GM23338 (cell line): ENCODE results near the gene PDX1. TPM values are rescaled to one million over a fixed set of nuclear protein-coding genes. Genes with fewer than 3 reads are reported as not detected.
A peak's percentile ranks its signal among the peaks of the same experiment; 100 is the strongest.

Experiments
- ATAC-seq: fragments of 200-7000 bp; cut with Tn5 transposase; 3 replicates; pipeline ENCODE4 v1.9.1; 2020
- DNase-seq: peaks from one replicate; pipeline ENCODE4 v3.0.0-alpha.2; 2015; ENCODE audit warnings: low spot score
- H2AFZ ChIP-seq: fragments of 200-600 bp; sonication (generic); 2 replicates; pipeline ENCODE4 v1.8.0; 2016; ENCODE audit warnings: antibody characterized with exemption, mild to moderate bottlenecking, moderate library complexity
- H3F3A ChIP-seq: fragments of 200-600 bp; sonication (generic); replicated peaks from 2 replicates; pipeline ENCODE4 v1.8.0; 2017; ENCODE audit warnings: antibody characterized with exemption, mixed run types, low read depth
- H3K27ac ChIP-seq: fragments of 200-600 bp; sonication (generic); 2 replicates; pipeline ENCODE4 v1.6.1; 2016; ENCODE audit warnings: low read depth
- H3K27me3 ChIP-seq: fragments of 200-600 bp; sonication (generic); 2 replicates; pipeline ENCODE4 v1.8.0; 2016; ENCODE audit warnings: mild to moderate bottlenecking, mixed run types, moderate library complexity; ENCODE audit not compliant: insufficient read depth
- H3K36me3 ChIP-seq: fragments of 200-600 bp; sonication (generic); 2 replicates; pipeline ENCODE4 v1.8.0; 2016; ENCODE audit warnings: mild to moderate bottlenecking; ENCODE audit not compliant: insufficient read depth
- H3K4me1 ChIP-seq: fragments of 200-600 bp; sonication (generic); 2 replicates; pipeline ENCODE4 v1.8.0; 2016; ENCODE audit warnings: mild to moderate bottlenecking, moderate library complexity; ENCODE audit not compliant: insufficient read depth
- H3K4me2 ChIP-seq: fragments of 200-600 bp; sonication (generic); 2 replicates; pipeline ENCODE4 v1.7.1; 2017; ENCODE audit warnings: mixed run types
- H3K4me3 ChIP-seq: fragments of 200-600 bp; sonication (generic); 2 replicates; pipeline ENCODE4 v1.6.1; 2016; ENCODE audit warnings: mixed run types
- H3K79me2 ChIP-seq: fragments of 200-600 bp; sonication (generic); replicated peaks from 2 replicates; pipeline ENCODE4 v1.8.0; 2017; ENCODE audit warnings: mild to moderate bottlenecking; ENCODE audit not compliant: insufficient read depth
- H3K9me2 ChIP-seq: fragments of 200-600 bp; sonication (generic); 2 replicates; pipeline ENCODE4 v1.8.0; 2017; ENCODE audit not compliant: insufficient read depth
- H4K20me1 ChIP-seq: fragments of 200-600 bp; sonication (generic); replicated peaks from 2 replicates; pipeline ENCODE4 v1.8.0; 2017; ENCODE audit warnings: mild to moderate bottlenecking; ENCODE audit not compliant: insufficient read depth
- H3K27ac Mint-ChIP-seq: 2 replicates; pipeline ENCODE4 v1.8.0; 2020; ENCODE audit warnings: inconsistent platforms, mild to moderate bottlenecking, moderate library complexity, mixed read lengths
- H3K27me3 Mint-ChIP-seq: 3 replicates; pipeline ENCODE4 v1.8.0; 2022; ENCODE audit warnings: low read depth, mild to moderate bottlenecking, moderate library complexity, mixed read lengths, inconsistent platforms; ENCODE audit not compliant: insufficient read depth, poor library complexity
- H3K36me3 Mint-ChIP-seq: 3 replicates; pipeline ENCODE4 v1.8.0; 2021; ENCODE audit warnings: low read depth, mild to moderate bottlenecking, inconsistent platforms, moderate library complexity, mixed read lengths
- H3K4me1 Mint-ChIP-seq: 3 replicates; pipeline ENCODE4 v1.8.0; 2020; ENCODE audit warnings: mild to moderate bottlenecking, inconsistent platforms, mixed read lengths
- H3K4me3 Mint-ChIP-seq: 3 replicates; pipeline ENCODE4 v1.8.0; 2021; ENCODE audit warnings: moderate library complexity, mild to moderate bottlenecking, inconsistent platforms, mixed read lengths
- H3K9me3 Mint-ChIP-seq: 3 replicates; pipeline ENCODE4 v1.8.0; 2020; ENCODE audit warnings: moderate library complexity, mild to moderate bottlenecking, inconsistent platforms, mixed read lengths
- CTCF ChIP-seq, 2 experiments: fragments of 200-600 bp in 1 of 2; sonication (generic) in 1 of 2; conservative IDR thresholded peaks; 2 replicates each; pipeline versions ENCODE4 v1.5.1 to v1.6.1; 2016 to 2017; ENCODE audit warnings: antibody characterized with exemption in 2 of 2, low read depth in 2 of 2, mild to moderate bottlenecking in 2 of 2, moderate library complexity in 1 of 2
- EZH2 ChIP-seq: fragments of 200-600 bp; sonication (generic); IDR thresholded peaks from one replicate; pipeline ENCODE4 v1.8.0; 2017; ENCODE audit warnings: antibody characterized with exemption, mild to moderate bottlenecking, low read depth; ENCODE audit not compliant: unreplicated experiment
- EZH2phosphoT487 ChIP-seq: fragments of 200-600 bp; sonication (generic); IDR thresholded peaks from one replicate; pipeline ENCODE4 v1.8.1; 2018; ENCODE audit warnings: antibody characterized with exemption; ENCODE audit not compliant: unreplicated experiment
- STAT1 ChIP-seq: IDR thresholded peaks from one replicate; pipeline ENCODE4 v1.6.1; 2016; ENCODE audit warnings: antibody characterized with exemption; ENCODE audit not compliant: unreplicated experiment
- ZNF114 ChIP-seq: fragments of 250-450 bp; sonication (Bioruptor Pico); IDR thresholded peaks from 2 replicates; pipeline ENCODE4 v1.5.0; 2020; ENCODE audit warnings: mild to moderate bottlenecking, moderate library complexity
- ZNF331 ChIP-seq: fragments of 250-450 bp; sonication (Bioruptor Pico); IDR thresholded peaks from 2 replicates; pipeline ENCODE4 v1.5.0; 2020; ENCODE audit warnings: low read depth, mild to moderate bottlenecking, moderate library complexity
- polyA plus RNA-seq: library from polyadenylated mRNA; unstranded; fragments of >200 nt; fragmentation: Nextera tagmentation; extraction: Ambion mirVana; gene quantifications from 2 replicates; pipeline ENCODE4 v1.2.1, GENCODE V29; 2016
- total RNA-seq: library from RNA; depleted of rRNA; stranded (reverse); fragments of >200 nt; shearing (Covaris generic); gene quantifications from 2 replicates; pipeline ENCODE4 v1.2.3, GENCODE V29; 2014
- TF ChIP-seq, protein P1 (sequence below): IDR thresholded peaks from 2 replicates; pipeline ENCODE4 v1.6.1; 2016; ENCODE audit warnings: antibody characterized with exemption

Gene PDX1
- total and polyA plus RNA-seq, 2 experiments from 2014 or later, result not detected

- no peaks in the 10 kb centered on the region; the same call in 1 of the 3 replicates for H3K36me3 Mint-ChIP-seq
- Histone ChIP-seq H3K4me2 (no peak overlapping the region), H3K79me2 (no peaks in the 10 kb centered on the region), H3F3A (peaks cover 38% of the 10 kb centered on the region; the same call in 1 of the 2 replicates), H3K36me3 (no peaks in the 10 kb centered on the region), H3K4me1 (peaks cover 55% of the 10 kb centered on the region), H4K20me1 (peaks cover 29% of the 10 kb centered on the region), H3K4me3 (0 out of 2 replicates have a peak overlapping the region, but pooled peaks have one; percentile 50), H3K9me2 (no peaks in the 10 kb centered on the region), H2AFZ (no peak overlapping the region), H3K27ac (no peak overlapping the region), H3K27me3 (peaks cover 100% of the 10 kb centered on the region)
- no peak for TF ChIP-seq ZNF114 (CRISPR knock-in tag)
- TF ChIP-seq EZH2, result peak; percentile 99
- peak; percentile 64 for TF ChIP-seq EZH2phosphoT487
- no peak for TF ChIP-seq STAT1
- no peak for TF ChIP-seq CTCF (conservative IDR thresholded peaks at IDR 0.05; ENCODE audit: low read depth in 2 of 2)
- TF ChIP-seq, protein P1, sequence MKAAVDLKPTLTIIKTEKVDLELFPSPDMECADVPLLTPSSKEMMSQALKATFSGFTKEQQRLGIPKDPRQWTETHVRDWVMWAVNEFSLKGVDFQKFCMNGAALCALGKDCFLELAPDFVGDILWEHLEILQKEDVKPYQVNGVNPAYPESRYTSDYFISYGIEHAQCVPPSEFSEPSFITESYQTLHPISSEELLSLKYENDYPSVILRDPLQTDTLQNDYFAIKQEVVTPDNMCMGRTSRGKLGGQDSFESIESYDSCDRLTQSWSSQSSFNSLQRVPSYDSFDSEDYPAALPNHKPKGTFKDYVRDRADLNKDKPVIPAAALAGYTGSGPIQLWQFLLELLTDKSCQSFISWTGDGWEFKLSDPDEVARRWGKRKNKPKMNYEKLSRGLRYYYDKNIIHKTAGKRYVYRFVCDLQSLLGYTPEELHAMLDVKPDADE, result no peak
- H3K27me3 Mint-ChIP-seq, result peaks cover 98% of the 10 kb centered on the region
- peaks cover 49% of the 10 kb centered on the region for H3K4me1 Mint-ChIP-seq
- no peak for ATAC-seq
- no peak overlapping the region for H3K27ac Mint-ChIP-seq
- DNase-seq, result peak; percentile 17
- H3K4me3 Mint-ChIP-seq, result peak overlapping the region; percentile 38; the same call in 1 of the 3 replicates
- peaks cover 7% of the 10 kb centered on the region; the same call in 2 of the 3 replicates for H3K9me3 Mint-ChIP-seq
Observed at GRCh38 chr13:27918918-27919658, 712 bp upstream of the PDX1 start.

DNA sequence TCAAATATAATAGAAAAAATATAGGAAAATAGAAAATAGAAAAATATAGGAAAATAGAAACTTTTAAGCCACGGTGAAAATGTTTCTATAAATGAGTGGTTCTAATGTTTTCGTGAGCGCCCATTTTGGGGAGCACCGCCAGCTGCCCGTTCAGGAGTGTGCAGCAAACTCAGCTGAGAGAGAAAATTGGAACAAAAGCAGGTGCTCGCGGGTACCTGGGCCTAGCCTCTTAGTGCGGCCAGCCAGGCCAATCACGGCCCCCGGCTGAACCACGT, 204 bp upstream of the PDX1 start:
- ATAC-seq, result no peak

More for the DNA sequence above, 204 bp upstream of the PDX1 start:
- Histone ChIP-seq H4K20me1 (peaks cover 30% of the 10 kb centered on the region), H3K36me3 (no peaks in the 10 kb centered on the region), H3K4me3 (peak overlapping the region; percentile 50), H3K4me1 (peaks cover 55% of the 10 kb centered on the region), H3K79me2 (no peaks in the 10 kb centered on the region), H3K27me3 (peaks cover 100% of the 10 kb centered on the region), H3K4me2 (peak overlapping the region; percentile 73; the same call in 1 of the 2 replicates), H3F3A (peaks cover 38% of the 10 kb centered on the region; the same call in 1 of the 2 replicates), H2AFZ (0 out of 2 replicates have a peak overlapping the region, but pooled peaks have one; percentile 66), H3K27ac (no peak overlapping the region), H3K9me2 (no peaks in the 10 kb centered on the region)
- peaks cover 51% of the 10 kb centered on the region for H3K4me1 Mint-ChIP-seq
- H3K36me3 Mint-ChIP-seq, result no peaks in the 10 kb centered on the region; the same call in 1 of the 3 replicates
- no peak overlapping the region for H3K27ac Mint-ChIP-seq
- peaks cover 7% of the 10 kb centered on the region; the same call in 2 of the 3 replicates for H3K9me3 Mint-ChIP-seq
- TF ChIP-seq EZH2 (peak; percentile 51), ZNF331 (CRISPR knock-in tag) (no peak)
- H3K4me3 Mint-ChIP-seq, result peak overlapping the region; percentile 51; the same call in 1 of the 3 replicates
- DNase-seq, result no peak
- peaks cover 98% of the 10 kb centered on the region for H3K27me3 Mint-ChIP-seq
